Trophoblast cell (in vitro differentiated cells and primary cell): ENCODE measurements around the gene GSTT2B.

ENCODE experiments used
- DNase-seq, 2 donors: peaks; one replicate each; pipeline ENCODE4 v3.0.0-alpha.2; 2016
- H2AFZ ChIP-seq: 2 replicates; pipeline ENCODE4 v1.6.1; 2013; ENCODE audit warnings: low read length, moderate library complexity, mild to moderate bottlenecking; ENCODE audit not compliant: insufficient read depth, poor library complexity
- H2AK5ac ChIP-seq: 2 replicates; pipeline ENCODE4 v1.6.1; 2013; ENCODE audit warnings: mild to moderate bottlenecking, low read length
- H2BK120ac ChIP-seq: 2 replicates; pipeline ENCODE4 v1.6.1; 2013; ENCODE audit warnings: low read length, mild to moderate bottlenecking, moderate library complexity; ENCODE audit not compliant: insufficient read depth, poor library complexity
- H2BK12ac ChIP-seq: 2 replicates; pipeline ENCODE4 v1.6.1; 2013; ENCODE audit warnings: mild to moderate bottlenecking, low read length, moderate library complexity
- H2BK5ac ChIP-seq: 2 replicates; pipeline ENCODE4 v1.6.1; 2013; ENCODE audit warnings: low read length, low read depth, moderate library complexity, mild to moderate bottlenecking; ENCODE audit not compliant: poor library complexity
- H3K14ac ChIP-seq: 2 replicates; pipeline ENCODE4 v1.6.1; 2013; ENCODE audit warnings: mild to moderate bottlenecking, low read length
- H3K18ac ChIP-seq: 2 replicates; pipeline ENCODE4 v1.6.1; 2013; ENCODE audit warnings: mild to moderate bottlenecking, low read length
- H3K23ac ChIP-seq: 2 replicates; pipeline ENCODE4 v1.6.1; 2013; ENCODE audit warnings: low read length
- H3K27ac ChIP-seq: 2 replicates; pipeline ENCODE4 v1.5.1; 2013; ENCODE audit warnings: low read depth, mild to moderate bottlenecking, inconsistent platforms, low read length, moderate library complexity
- H3K27me3 ChIP-seq: 2 replicates; pipeline ENCODE4 v1.6.1; 2013; ENCODE audit warnings: inconsistent platforms, mild to moderate bottlenecking, low read length, moderate library complexity; ENCODE audit not compliant: insufficient read depth
- H3K36me3 ChIP-seq, 2 experiments: 1 replicate in 1 of 2; 2 replicates in 1 of 2; pipeline ENCODE4 v1.6.1; 2013; ENCODE audit warnings: low read length in 2 of 2, mild to moderate bottlenecking in 2 of 2, moderate library complexity in 1 of 2; ENCODE audit not compliant: insufficient read depth in 2 of 2, control insufficient read depth in 1 of 2
- H3K4ac ChIP-seq: 2 replicates; pipeline ENCODE4 v1.6.1; 2013; ENCODE audit warnings: low read depth, mild to moderate bottlenecking, low read length, moderate library complexity
- H3K4me1 ChIP-seq, 2 experiments: 1 replicate in 1 of 2; 2 replicates in 1 of 2; pipeline ENCODE4 v1.6.1; 2013; ENCODE audit warnings: low read length in 2 of 2, mild to moderate bottlenecking in 2 of 2, moderate library complexity in 1 of 2; ENCODE audit not compliant: insufficient read depth in 2 of 2, control insufficient read depth in 1 of 2
- H3K4me2 ChIP-seq: 2 replicates; pipeline ENCODE4 v1.6.1; 2013; ENCODE audit warnings: inconsistent platforms, mild to moderate bottlenecking, low read length, moderate library complexity
- H3K4me3 ChIP-seq: 2 replicates; pipeline ENCODE4 v1.5.1; 2013; ENCODE audit warnings: mild to moderate bottlenecking, low read depth, low read length, inconsistent platforms
- H3K79me1 ChIP-seq: one replicate; pipeline ENCODE4 v1.6.1; 2013; ENCODE audit warnings: low read length
- H3K79me2 ChIP-seq: 2 replicates; pipeline ENCODE4 v1.6.1; 2013; ENCODE audit warnings: low read length, mild to moderate bottlenecking; ENCODE audit not compliant: control insufficient read depth, insufficient read depth, poor library complexity
- H3K9ac ChIP-seq: 2 replicates; pipeline ENCODE4 v1.6.1; 2013; ENCODE audit warnings: mild to moderate bottlenecking, low read length
- H3K9me3 ChIP-seq: 2 replicates; pipeline ENCODE4 v1.6.1; 2013; ENCODE audit warnings: low read depth, mild to moderate bottlenecking, control low read depth, inconsistent platforms, low read length; ENCODE audit not compliant: insufficient read depth
- H4K12ac ChIP-seq: 2 replicates; pipeline ENCODE4 v1.6.1; 2013; ENCODE audit warnings: low read depth, mild to moderate bottlenecking, low read length, moderate library complexity
- H4K8ac ChIP-seq: 2 replicates; pipeline ENCODE4 v1.6.1; 2013; ENCODE audit warnings: low read depth, mild to moderate bottlenecking, low read length, moderate library complexity
- H4K91ac ChIP-seq: one replicate; pipeline ENCODE4 v1.6.1; 2013; ENCODE audit warnings: low read depth, mild to moderate bottlenecking, low read length, moderate library complexity
- WGBS: extraction: QIAGEN DNeasy Blood & Tissue Kit; methylation state at CpG from one replicate; pipeline ENCODE4 v1.1.7; 2013; ENCODE audit warnings: missing lambda C conversion rate; ENCODE audit not compliant: insufficient read length, insufficient coverage; ENCODE audit errors: extremely low coverage; 5-methylcytosine and 5-hydroxymethylcytosine counted together

The GSTT2B gene

GRCh38 chr22:23912293-23912903 is 48.6 kb downstream of the GSTT2B start:
- Histone ChIP-seq H2AFZ (no peak overlapping the region), H3K4ac (no peak overlapping the region), H4K8ac (no peak overlapping the region), H3K27ac (no peak overlapping the region), H3K9ac (no peak overlapping the region), H3K14ac (no peak overlapping the region), H2BK12ac (no peak overlapping the region), H4K91ac (no peak overlapping the region), H3K4me3 (no peak overlapping the region), H2BK120ac (no peak overlapping the region), H3K79me1 (peaks cover 3% of the 10 kb centered on the region), H3K9me3 (peaks cover 1% of the 10 kb centered on the region), H2BK5ac (no peak overlapping the region), H3K36me3 (no peaks in the 10 kb centered on the region), H3K18ac (no peak overlapping the region), H3K79me2 (peaks cover 4% of the 10 kb centered on the region), H2AK5ac (no peak overlapping the region), H3K4me2 (no peak overlapping the region), H3K27me3 (no peaks in the 10 kb centered on the region), H3K4me1 (peaks cover 0 to 4% of the 10 kb centered on the region in 2 experiments), H4K12ac (no peak overlapping the region), H3K23ac (no peak overlapping the region)
- no peak for DNase-seq
- no CpG with 5 or more reads among the region's 9 CpGs for WGBS

GRCh38 chr22:23911318-23911980 is 49.5 kb downstream of the GSTT2B start:
- H3K79me1 ChIP-seq, result peaks cover 3% of the 10 kb centered on the region
- no CpG with 5 or more reads among the region's 12 CpGs for WGBS
- H3K4me2 ChIP-seq, result no peak overlapping the region
- no peak overlapping the region for H2BK12ac ChIP-seq
- H3K4ac ChIP-seq, result no peak overlapping the region
- H3K9me3 ChIP-seq, result peaks cover 1% of the 10 kb centered on the region
- no peak overlapping the region for H3K18ac ChIP-seq
- H2AFZ ChIP-seq, result no peak overlapping the region
- DNase-seq, result no peak
- H4K91ac ChIP-seq, result no peak overlapping the region
- no peak overlapping the region for H4K12ac ChIP-seq
- H2BK5ac ChIP-seq, result no peak overlapping the region
- H3K9ac ChIP-seq, result no peak overlapping the region
- no peak overlapping the region for H2BK120ac ChIP-seq
- H3K27ac ChIP-seq, result no peak overlapping the region
- H3K27me3 ChIP-seq, result no peaks in the 10 kb centered on the region
- H2AK5ac ChIP-seq, result no peak overlapping the region
- no peak overlapping the region for H4K8ac ChIP-seq
- no peak overlapping the region for H3K23ac ChIP-seq
- peaks cover 0 to 4% of the 10 kb centered on the region in 2 experiments for H3K4me1 ChIP-seq
- H3K4me3 ChIP-seq, result no peak overlapping the region
- no peak overlapping the region for H3K14ac ChIP-seq
- H3K36me3 ChIP-seq, result no peaks in the 10 kb centered on the region
- peaks cover 4% of the 10 kb centered on the region for H3K79me2 ChIP-seq

- WGBS, result no CpG with 5 or more reads among the region's 3 CpGs
- peaks cover 3% of the 10 kb centered on the region for H3K79me1 ChIP-seq
- peaks cover 4% of the 10 kb centered on the region for H3K79me2 ChIP-seq
- no peak overlapping the region for H3K14ac ChIP-seq
- no peak overlapping the region for H3K9ac ChIP-seq
- no peak overlapping the region for H4K12ac ChIP-seq
- no peaks in the 10 kb centered on the region for H3K36me3 ChIP-seq
- H3K27me3 ChIP-seq, result no peaks in the 10 kb centered on the region
- H4K91ac ChIP-seq, result no peak overlapping the region
- H3K4me2 ChIP-seq, result no peak overlapping the region
- no peak overlapping the region for H3K4me3 ChIP-seq
- H2BK12ac ChIP-seq, result no peak overlapping the region
- H2BK120ac ChIP-seq, result no peak overlapping the region
- H3K23ac ChIP-seq, result no peak overlapping the region
- no peak for DNase-seq
- H3K27ac ChIP-seq, result no peak overlapping the region
- no peak overlapping the region for H3K4ac ChIP-seq
- H2AK5ac ChIP-seq, result no peak overlapping the region
- peaks cover 1% of the 10 kb centered on the region for H3K9me3 ChIP-seq
- no peak overlapping the region for H2BK5ac ChIP-seq
- no peak overlapping the region for H3K18ac ChIP-seq
- H2AFZ ChIP-seq, result no peak overlapping the region
- no peak overlapping the region for H4K8ac ChIP-seq
- H3K4me1 ChIP-seq, result peaks cover 0 to 4% of the 10 kb centered on the region in 2 experiments
Observed at GRCh38 chr22:23910496-23911190, 50.4 kb downstream of the GSTT2B start.

GRCh38 chr22:23909296-23909898 is 51.6 kb downstream of the GSTT2B start:
- no peak overlapping the region for H4K91ac ChIP-seq
- H3K4ac ChIP-seq, result no peak overlapping the region
- no peak overlapping the region for H2BK120ac ChIP-seq
- H3K4me2 ChIP-seq, result no peak overlapping the region
- H2AFZ ChIP-seq, result no peak overlapping the region
- H3K18ac ChIP-seq, result no peak overlapping the region
- H3K4me3 ChIP-seq, result no peak overlapping the region
- H2BK12ac ChIP-seq, result no peak overlapping the region
- H3K36me3 ChIP-seq, result no peaks in the 10 kb centered on the region
- DNase-seq, result no peak
- H3K27me3 ChIP-seq, result no peaks in the 10 kb centered on the region
- no peak overlapping the region for H4K12ac ChIP-seq
- H4K8ac ChIP-seq, result no peak overlapping the region
- no peak overlapping the region for H3K23ac ChIP-seq
- peaks cover 3% of the 10 kb centered on the region for H3K79me1 ChIP-seq
- no peak overlapping the region for H3K27ac ChIP-seq
- H2BK5ac ChIP-seq, result no peak overlapping the region
- no peak overlapping the region for H3K9ac ChIP-seq
- peaks cover 4% of the 10 kb centered on the region for H3K79me2 ChIP-seq
- peaks cover 0 to 4% of the 10 kb centered on the region in 2 experiments for H3K4me1 ChIP-seq
- no CpG with 5 or more reads among the region's 6 CpGs for WGBS
- H2AK5ac ChIP-seq, result no peak overlapping the region
- H3K14ac ChIP-seq, result no peak overlapping the region
- peaks cover 1% of the 10 kb centered on the region for H3K9me3 ChIP-seq
